OCI-LY1 (cell line): ENCODE measurements around the gene LRFN4.

Experiments used
- H2AFZ ChIP-seq: fragments of 200-600 bp; sonication (generic), shearing (Covaris generic); 2 replicates; pipeline ENCODE4 v1.6.0; 2014; ENCODE audit warnings: antibody characterized with exemption, mild to moderate bottlenecking, low read length
- H3F3A ChIP-seq: fragments of 200-600 bp; sonication (generic), shearing (Covaris generic); 2 replicates; pipeline ENCODE4 v1.6.0; 2014; ENCODE audit warnings: mild to moderate bottlenecking, antibody characterized with exemption, low read length, moderate library complexity; ENCODE audit not compliant: insufficient read depth
- H3K27ac ChIP-seq: fragments of 200-600 bp; sonication (generic); 2 replicates; pipeline ENCODE4 v1.5.1; 2014; ENCODE audit warnings: low read length, mixed run types, mild to moderate bottlenecking, low read depth; ENCODE audit not compliant: poor library complexity, severe bottlenecking
- H3K27me3 ChIP-seq: fragments of 200-600 bp; sonication (generic); 2 replicates; pipeline ENCODE4 v1.6.0; 2014; ENCODE audit warnings: antibody characterized with exemption, mild to moderate bottlenecking, low read length, moderate library complexity; ENCODE audit not compliant: insufficient read depth
- H3K36me3 ChIP-seq: fragments of 200-600 bp; sonication (generic); 2 replicates; pipeline ENCODE4 v1.6.1; 2014; ENCODE audit warnings: mild to moderate bottlenecking, antibody characterized with exemption, low read length, moderate library complexity, mixed read lengths; ENCODE audit not compliant: insufficient read depth
- H3K4me1 ChIP-seq: fragments of 200-600 bp; sonication (generic); 2 replicates; pipeline ENCODE4 v1.5.1; 2014; ENCODE audit warnings: mild to moderate bottlenecking, low read length, moderate library complexity; ENCODE audit not compliant: insufficient read depth, severe bottlenecking
- H3K4me2 ChIP-seq: fragments of 200-600 bp; sonication (generic), shearing (Covaris generic); 2 replicates; pipeline ENCODE4 v1.6.1; 2014; ENCODE audit warnings: low read length
- H3K4me3 ChIP-seq: fragments of 200-600 bp; sonication (generic); 2 replicates; pipeline ENCODE4 v1.5.1; 2014; ENCODE audit warnings: low read length, low read depth, mild to moderate bottlenecking, mixed read lengths; ENCODE audit not compliant: poor library complexity, severe bottlenecking
- H3K79me2 ChIP-seq: fragments of 200-600 bp; shearing (Covaris generic); 2 replicates; pipeline ENCODE4 v1.6.1; 2016; ENCODE audit warnings: mixed run types, low read length, mixed read lengths; ENCODE audit not compliant: insufficient read depth
- H3K9ac ChIP-seq: fragments of 200-600 bp; sonication (generic), shearing (Covaris generic); 2 replicates; pipeline ENCODE4 v1.6.1; 2014; ENCODE audit warnings: mild to moderate bottlenecking, low read length, mixed read lengths
- H3K9me2 ChIP-seq: fragments of 200-600 bp; sonication (generic), shearing (Covaris generic); 2 replicates; pipeline ENCODE4 v1.6.1; 2014; ENCODE audit warnings: low read depth, mild to moderate bottlenecking, low read length, mixed read lengths
- H3K9me3 ChIP-seq: fragments of 200-600 bp; shearing (Covaris generic); 2 replicates; pipeline ENCODE4 v1.6.1; 2014; ENCODE audit warnings: low read length, mixed read lengths
- H4K20me1 ChIP-seq: fragments of 200-600 bp; sonication (generic), shearing (Covaris generic); 2 replicates; pipeline ENCODE4 v1.6.0; 2016; ENCODE audit warnings: mild to moderate bottlenecking, low read length; ENCODE audit not compliant: insufficient read depth
- CTCF ChIP-seq: fragments of 200-600 bp; sonication (generic), shearing (Covaris generic); IDR thresholded peaks from 2 replicates; pipeline ENCODE4 v1.5.1; 2017; ENCODE audit warnings: mild to moderate bottlenecking, antibody characterized with exemption, low read length, moderate library complexity, mixed read lengths
- EZH2 ChIP-seq: fragments of 200-600 bp; sonication (generic), shearing (Covaris generic); IDR thresholded peaks from 2 replicates; pipeline ENCODE4 v1.8.0; 2017; ENCODE audit warnings: borderline replicate concordance, mixed run types, mild to moderate bottlenecking, antibody characterized with exemption, low read length, moderate library complexity, mixed read lengths

The LRFN4 gene

GRCh38 chr11:66874232-66874631, 17.4 kb downstream of the LRFN4 start:
- Histone ChIP-seq H4K20me1 (no peaks in the 10 kb centered on the region), H3K79me2 (no peaks in the 10 kb centered on the region), H2AFZ (no peak overlapping the region), H3K4me1 (peaks cover 4% of the 10 kb centered on the region), H3K4me3 (no peak overlapping the region), H3K36me3 (no peaks in the 10 kb centered on the region), H3K27ac (no peak overlapping the region), H3K27me3 (peaks cover 5% of the 10 kb centered on the region; the same call in 1 of the 2 replicates), H3K9me2 (no peaks in the 10 kb centered on the region), H3K9ac (no peak overlapping the region), H3K4me2 (no peak overlapping the region), H3F3A (no peaks in the 10 kb centered on the region), H3K9me3 (no peaks in the 10 kb centered on the region)
- TF ChIP-seq EZH2 (no peak), CTCF (no peak)

GRCh38 chr11:66875378-66875777, 18.5 kb downstream of the LRFN4 start:
- Histone ChIP-seq H3K79me2 (no peaks in the 10 kb centered on the region), H3K9ac (no peak overlapping the region), H3K4me3 (no peak overlapping the region), H3K27me3 (peaks cover 5% of the 10 kb centered on the region; the same call in 1 of the 2 replicates), H3K9me2 (no peaks in the 10 kb centered on the region), H3K4me1 (no peaks in the 10 kb centered on the region), H3K27ac (no peak overlapping the region), H4K20me1 (no peaks in the 10 kb centered on the region), H3K4me2 (no peak overlapping the region), H2AFZ (no peak overlapping the region), H3K36me3 (no peaks in the 10 kb centered on the region), H3K9me3 (no peaks in the 10 kb centered on the region), H3F3A (no peaks in the 10 kb centered on the region)
- TF ChIP-seq CTCF (no peak), EZH2 (no peak)

DNA sequence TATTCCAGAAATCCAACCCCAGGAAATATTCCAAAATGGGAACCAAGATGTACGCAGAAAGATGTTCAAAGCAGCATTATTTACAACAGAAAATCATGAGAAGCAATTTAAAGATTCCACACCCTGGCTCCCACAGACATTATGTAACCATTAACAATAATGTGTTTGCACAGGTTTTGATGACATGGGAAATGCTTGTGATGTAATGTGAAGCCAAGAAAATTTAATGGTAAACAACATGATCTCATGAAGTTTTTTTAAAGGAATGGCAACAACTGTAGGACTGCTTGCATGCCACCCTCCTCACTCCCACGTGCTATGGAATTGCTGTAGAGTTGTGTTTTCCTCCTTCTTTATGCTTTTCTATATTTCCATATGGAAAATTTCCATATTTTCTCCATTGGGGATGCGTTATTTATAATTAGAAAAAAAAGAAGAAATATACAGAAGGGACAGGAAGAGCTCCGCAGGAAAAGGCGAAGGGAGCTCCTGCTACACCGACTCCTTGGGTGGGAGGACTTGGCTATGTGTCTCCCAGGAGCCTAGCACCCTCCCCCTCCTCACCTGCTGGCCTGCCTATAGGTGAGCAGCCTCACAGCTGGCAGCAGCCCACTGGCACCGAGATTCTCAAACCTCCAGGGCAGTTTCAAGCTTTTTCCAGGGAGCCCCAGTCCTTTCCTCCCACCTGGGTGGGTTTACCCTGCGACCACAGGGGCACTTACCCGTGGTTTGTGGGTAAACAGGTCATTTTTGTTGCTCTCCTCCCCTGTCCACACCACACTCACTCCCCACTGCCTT, 20.9 kb downstream of the LRFN4 start:
- Histone ChIP-seq H3K4me2 (no peak overlapping the region), H3K79me2 (no peaks in the 10 kb centered on the region), H3K9ac (no peak overlapping the region), H3K4me1 (no peaks in the 10 kb centered on the region), H3F3A (no peaks in the 10 kb centered on the region), H3K4me3 (no peak overlapping the region), H2AFZ (no peak overlapping the region), H3K36me3 (no peaks in the 10 kb centered on the region), H4K20me1 (no peaks in the 10 kb centered on the region), H3K27me3 (peaks cover 5% of the 10 kb centered on the region; the same call in 1 of the 2 replicates), H3K9me3 (no peaks in the 10 kb centered on the region), H3K27ac (no peak overlapping the region), H3K9me2 (no peaks in the 10 kb centered on the region)
- TF ChIP-seq CTCF (no peak), EZH2 (no peak)
